Skin epidermis (tissue), 12 donors: Measurements from ENCODE around the gene ELAVL1.
"Not testable (repeated sequence)": the region's sequence is repeated elsewhere in the genome, so short reads cannot be mapped to it uniquely, and the experiment has no call there.

Source experiments
- H3K27ac ChIP-seq, 21 experiments: fragments of 200-600 bp; sonication (generic) in 11 of 21; one replicate each; pipeline ENCODE4 v1.5.0; 2020; ENCODE audit warnings: mild to moderate bottlenecking in 3 of 21, inconsistent platforms in 2 of 21, moderate library complexity in 2 of 21
- H3K4me3 ChIP-seq, 7 experiments: fragments of 200-600 bp; sonication (generic) in 2 of 7; one replicate each; pipeline ENCODE4 v1.5.0; 2020; ENCODE audit warnings: inconsistent platforms in 2 of 7, mild to moderate bottlenecking in 2 of 7, moderate library complexity in 1 of 7

ELAVL1 gene

GRCh38 chr19:7944177-7944761, 61.2 kb downstream of the ELAVL1 start:
- peak overlapping the region; percentile 74 to 94 (median 85) for H3K4me3 ChIP-seq
- H3K27ac ChIP-seq: peak overlapping the region in 15 of 21 experiments; percentile 7 to 99 (median 69)

GRCh38 chr19:7943444-7944176, 61.8 kb downstream of the ELAVL1 start, which contains the start of gene TIMM44:
Gene TIMM44, minus strand, starts transcription at chr19:7943666. Its CDS starts 15 bp downstream, at chr19:7943651.
- Histone ChIP-seq H3K4me3 (peak within 1 kb of the TSS; percentile 74 to 94 (median 85)), H3K27ac (peak within 1 kb of the TSS; percentile 69 to 99 (median 95))

DNA sequence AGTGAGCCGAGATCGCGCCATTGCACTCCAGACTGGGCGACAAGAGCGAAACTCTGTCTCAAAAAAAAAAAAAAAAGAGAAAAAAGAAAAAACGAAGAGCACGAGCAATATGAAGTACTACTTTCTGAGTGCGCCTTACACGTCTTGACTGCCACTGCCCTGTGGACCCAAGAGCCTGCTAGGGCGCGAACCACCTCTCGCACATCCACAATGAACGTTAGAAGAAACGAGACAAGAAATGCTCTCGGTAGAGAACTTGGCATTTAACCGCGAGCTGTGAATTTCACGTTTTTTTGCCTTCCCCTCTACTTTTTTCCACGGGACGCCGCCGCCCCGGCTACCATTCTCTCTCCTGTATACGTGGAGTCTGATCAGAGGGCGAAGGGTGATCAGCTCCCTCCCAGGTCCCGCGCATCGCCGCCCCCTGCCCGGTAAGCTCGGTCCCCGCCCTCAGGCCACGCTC, 62.4 kb downstream of the ELAVL1 start:
- Histone ChIP-seq H3K27ac (peak overlapping the region; percentile 69 to 99 (median 95)), H3K4me3 (peak overlapping the region; percentile 74 to 94 (median 85))

GRCh38 chr19:7941895-7942596, 63.4 kb downstream of the ELAVL1 start:
- H3K27ac ChIP-seq: peak overlapping the region in 1 of 21 experiments; percentile 99
- peak overlapping the region in 2 of 7 experiments; percentile 84 to 94 for H3K4me3 ChIP-seq

GRCh38 chr19:7940841-7941240, 64.6 kb downstream of the ELAVL1 start:
- H3K27ac ChIP-seq: no peak overlapping the region
- H3K4me3 ChIP-seq: no peak overlapping the region

- no peak overlapping the region for H3K27ac ChIP-seq
- no peak overlapping the region for H3K4me3 ChIP-seq
Measured at GRCh38 chr19:7934766-7935165, 70.7 kb downstream of the ELAVL1 start.

DNA sequence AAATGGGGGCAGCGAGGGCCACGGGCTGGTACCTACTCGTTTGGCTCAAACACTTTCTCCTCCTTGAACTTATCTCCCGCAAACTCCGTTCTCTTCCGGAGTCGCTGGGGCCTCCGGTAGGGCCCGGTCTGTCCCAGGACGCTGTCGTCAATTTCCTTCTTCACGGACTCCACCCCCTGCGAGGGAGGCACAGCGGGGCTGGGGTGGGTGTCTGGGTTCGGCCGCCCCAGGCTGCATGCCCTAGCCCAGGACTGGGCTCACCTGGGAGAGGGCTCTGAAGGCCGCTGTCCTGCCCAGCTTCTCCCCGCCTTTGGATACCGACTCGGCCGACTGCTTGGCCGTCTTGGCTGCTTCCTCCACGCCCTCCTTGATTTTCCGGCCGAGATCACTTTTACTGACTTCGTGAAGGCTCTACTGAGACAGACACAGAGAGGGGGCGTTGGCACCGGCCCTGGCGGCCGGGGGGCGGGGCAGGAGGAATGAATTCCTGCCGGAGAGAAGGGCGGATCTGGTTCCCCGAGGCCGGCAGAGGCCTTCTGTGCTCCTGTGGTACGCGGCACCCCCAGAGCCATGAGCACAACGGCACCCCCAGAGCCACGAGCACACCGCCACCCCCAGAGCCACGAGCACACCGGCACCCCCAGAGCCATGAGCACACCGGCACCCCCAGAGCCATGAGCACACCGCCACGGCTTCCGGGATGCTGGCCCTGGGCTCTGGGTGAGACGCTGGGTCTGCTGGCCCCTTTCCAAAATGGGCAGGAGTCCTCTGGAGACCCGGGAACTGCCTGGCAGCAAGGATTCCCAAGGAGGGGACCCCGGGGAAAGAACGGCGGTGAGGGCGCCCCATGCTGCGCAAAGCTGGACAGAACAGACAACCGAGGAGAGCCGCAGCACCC, 71.4 kb downstream of the ELAVL1 start:
- no peak overlapping the region for H3K4me3 ChIP-seq
- H3K27ac ChIP-seq: no peak overlapping the region

- no peak overlapping the region for H3K4me3 ChIP-seq
- H3K27ac ChIP-seq: no peak overlapping the region
Measured at GRCh38 chr19:7933411-7933810, 72.0 kb downstream of the ELAVL1 start.

GRCh38 chr19:7932930-7933300, 72.5 kb downstream of the ELAVL1 start:
- Histone ChIP-seq H3K4me3 (no peak overlapping the region), H3K27ac (no peak overlapping the region)

GRCh38 chr19:7932276-7932929, 73.0 kb downstream of the ELAVL1 start:
- H3K27ac ChIP-seq: no peak overlapping the region
- no peak overlapping the region for H3K4me3 ChIP-seq

DNA sequence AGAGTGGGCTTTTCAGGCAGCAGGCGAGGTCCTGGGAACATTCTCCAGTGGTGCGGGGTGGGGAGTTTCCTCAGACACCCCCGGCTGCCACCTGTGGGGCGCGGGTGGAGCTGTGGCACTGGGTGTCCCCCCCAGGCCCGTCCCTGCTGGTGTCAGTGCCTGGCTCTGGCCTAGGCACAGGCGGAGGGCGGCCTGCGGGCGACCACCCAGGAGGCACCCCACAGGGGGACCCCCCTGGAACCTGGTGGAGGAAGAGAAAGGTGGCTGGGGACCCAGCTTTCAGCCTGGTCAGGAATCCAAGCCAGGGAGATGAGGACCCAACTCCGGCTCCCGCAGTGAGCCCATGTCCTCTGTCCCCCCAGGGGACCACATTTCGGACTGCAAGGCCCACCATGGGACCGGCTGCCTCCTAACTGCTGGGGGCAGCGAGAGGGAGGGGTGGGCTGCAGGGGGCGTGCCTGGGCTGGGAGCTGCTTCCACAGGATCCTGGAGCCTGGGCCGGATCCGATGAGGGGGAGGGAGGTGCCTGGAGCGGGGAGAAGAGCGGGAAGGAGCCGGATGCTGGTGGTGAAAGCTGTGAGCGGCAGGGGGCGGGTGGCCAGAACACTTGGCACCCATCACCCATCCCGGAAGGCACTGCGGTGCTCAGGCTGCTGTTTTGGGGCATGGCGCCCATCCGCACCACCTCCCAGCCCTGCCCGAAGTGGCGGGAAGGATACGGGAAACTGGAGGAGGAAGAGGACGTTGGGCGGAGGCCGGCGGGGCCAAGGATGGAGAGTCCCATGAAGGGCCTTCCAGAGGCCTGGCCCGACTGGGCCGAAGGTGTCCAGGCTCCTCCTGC, 74.0 kb downstream of the ELAVL1 start:
- Histone ChIP-seq H3K4me3 (no peak overlapping the region), H3K27ac (no peak overlapping the region)

DNA sequence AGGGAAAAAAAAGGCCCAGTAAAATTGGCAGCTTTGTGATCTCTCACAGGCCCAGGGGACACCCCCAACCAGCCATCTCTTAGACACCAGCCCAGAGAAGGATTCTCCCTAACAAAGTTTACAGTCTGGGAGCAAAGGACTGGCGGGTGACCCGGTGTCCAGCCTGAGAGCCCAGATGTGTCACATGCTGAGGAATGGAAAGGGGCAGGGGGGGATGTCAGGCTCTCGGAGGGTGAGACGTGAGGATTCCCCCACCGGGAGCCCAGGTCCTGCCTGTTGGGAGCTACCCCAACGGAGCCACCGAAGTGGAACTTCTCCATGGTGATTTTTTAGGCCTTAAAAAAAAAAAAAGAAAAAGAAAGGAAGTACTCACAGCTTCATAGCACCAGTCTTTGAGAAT, 74.7 kb downstream of the ELAVL1 start:
- peak overlapping the region in 1 of 21 experiments; percentile 6 for H3K27ac ChIP-seq

DNA sequence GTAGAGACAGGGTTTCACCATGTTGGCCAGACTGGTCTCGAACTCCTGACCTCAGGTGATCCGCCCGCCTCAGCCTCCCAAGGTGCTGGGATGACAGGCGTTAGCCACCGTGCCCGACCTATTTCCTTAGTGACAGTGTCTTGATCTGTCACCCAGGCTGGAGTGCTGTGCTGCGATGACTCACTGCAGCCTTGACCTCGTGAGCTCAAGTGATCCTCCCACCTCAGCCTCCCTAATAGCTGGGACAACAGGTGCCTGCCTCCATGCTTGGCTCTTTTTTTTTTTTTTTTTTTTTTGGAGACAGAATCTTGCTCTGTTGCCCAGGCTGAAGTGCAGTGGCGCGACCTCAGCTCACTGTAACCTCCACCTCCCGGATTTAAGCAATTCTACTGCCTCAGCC, 75.4 kb downstream of the ELAVL1 start:
- peak overlapping the region in 3 of 21 experiments; percentile 6 to 82 (median 82) for H3K27ac ChIP-seq
- H3K4me3 ChIP-seq: not testable (repeated sequence)

More for the DNA sequence above, 74.7 kb downstream of the ELAVL1 start:
- no peak overlapping the region for H3K4me3 ChIP-seq

DNA sequence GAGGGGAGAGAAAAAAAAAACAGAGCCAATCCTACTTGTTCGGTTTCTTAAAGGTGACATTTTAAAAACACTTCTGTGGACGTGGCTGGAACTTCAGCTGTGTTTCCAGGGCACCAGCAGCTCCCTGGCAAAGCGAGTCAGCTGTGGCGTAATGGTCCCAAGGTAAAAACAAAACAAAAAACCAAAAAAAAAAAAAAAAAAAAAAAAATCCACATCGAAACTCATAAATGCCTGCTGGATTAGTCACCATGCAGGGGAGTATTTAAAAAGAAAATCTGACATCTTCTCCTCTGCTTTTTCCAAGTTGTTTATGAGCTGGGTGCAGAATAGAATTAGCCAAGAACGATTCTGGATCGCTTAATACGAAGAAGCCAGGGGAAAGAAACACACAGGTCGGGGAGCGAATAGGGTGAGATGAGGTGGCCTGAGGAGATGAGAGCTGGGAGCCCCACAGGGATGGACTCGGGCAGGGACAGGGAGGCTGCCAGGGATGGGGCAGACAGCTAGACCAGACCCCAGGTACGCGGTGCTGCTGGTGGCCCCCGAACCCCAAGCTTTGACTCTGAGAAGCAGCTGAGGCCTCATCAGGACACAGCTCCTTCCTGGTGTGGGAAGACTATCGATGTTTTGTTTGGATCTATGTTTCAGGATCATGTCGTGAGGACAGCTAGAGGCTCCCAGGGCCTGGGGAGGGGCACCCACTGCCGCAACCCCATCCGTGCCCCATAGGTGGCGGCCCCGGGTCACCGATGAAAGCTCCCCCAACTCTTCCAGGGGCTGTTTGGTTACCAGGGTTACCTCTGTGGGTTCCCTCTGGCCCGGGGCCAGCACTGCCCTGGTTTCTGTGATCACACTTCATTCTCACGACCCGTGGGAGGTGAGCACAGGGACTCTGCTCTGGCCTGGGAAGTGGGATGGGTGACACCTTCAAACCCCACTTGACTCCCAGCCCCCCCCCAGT, 76.4 kb downstream of the ELAVL1 start:
- Histone ChIP-seq H3K4me3 (no peak overlapping the region), H3K27ac (peak overlapping the region in 19 of 21 experiments; percentile 19 to 82 (median 67))

- no peak overlapping the region for H3K4me3 ChIP-seq
- peak overlapping the region in 17 of 21 experiments; percentile 19 to 82 (median 48) for H3K27ac ChIP-seq
Measured at GRCh38 chr19:7928334-7928706, 77.1 kb downstream of the ELAVL1 start.

DNA sequence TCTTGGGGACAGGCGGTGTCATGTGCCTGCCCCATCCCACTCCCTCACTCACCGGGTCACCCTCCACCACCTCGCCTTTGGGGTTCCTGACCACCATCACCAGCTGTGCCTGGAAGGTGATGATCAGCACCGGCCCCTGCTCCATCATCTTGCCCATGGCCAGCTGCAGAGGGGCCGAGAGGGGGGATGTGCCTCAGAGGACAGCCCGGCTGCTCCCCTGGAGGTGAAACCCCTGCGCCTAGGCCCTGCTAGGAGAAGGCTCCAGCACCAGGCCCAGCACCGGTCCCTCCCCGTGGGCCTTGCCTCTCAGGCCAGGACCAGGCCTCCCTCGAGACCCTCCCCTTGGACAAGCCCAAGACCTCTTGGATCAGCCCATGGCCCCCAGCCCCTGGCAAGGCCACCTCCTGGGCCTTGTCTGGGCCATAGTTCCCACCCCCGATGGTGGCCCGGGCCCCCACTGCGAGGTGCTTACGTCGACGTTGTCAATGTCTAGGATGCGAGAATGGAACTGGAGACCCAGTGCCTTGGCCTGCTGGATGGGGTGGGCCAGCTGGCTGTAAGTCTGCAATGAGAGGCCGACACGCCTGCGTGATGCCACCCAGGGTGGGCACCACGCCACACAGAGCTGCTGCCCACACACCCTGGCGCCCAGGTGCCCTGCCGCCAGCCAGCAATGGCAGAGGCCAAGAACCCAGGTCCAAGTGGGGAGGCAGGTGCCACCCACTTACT, 77.7 kb downstream of the ELAVL1 start:
- no peak overlapping the region for H3K4me3 ChIP-seq
- H3K27ac ChIP-seq: peak overlapping the region in 15 of 21 experiments; percentile 19 to 82 (median 59)
